ENCODE data around the gene MEF2C. TPM values are rescaled to one million over a fixed set of nuclear protein-coding genes. Genes with fewer than 3 reads are reported as not detected.

The MEF2C gene
- total RNA-seq, 1 donor from 2014 or later: 0.26 TPM

GRCh38 chr5:88694023-88694679 is 188.8 kb downstream of the MEF2C start:
- Mint-ChIP-seq H3K9me3 (no peaks in the 10 kb centered on the region), H3K4me3 (no peak overlapping the region), H3K36me3 (peaks cover 1% of the 10 kb centered on the region), H3K27me3 (ENCODE audit: insufficient read depth, low read depth) (peaks cover 76% of the 10 kb centered on the region), H3K4me1 (peaks cover 30% of the 10 kb centered on the region), H3K27ac (no peak overlapping the region)
- H3K27ac ChIP-seq: no peak overlapping the region
- H3K9me3 ChIP-seq (ENCODE audit: low read depth): no peaks in the 10 kb centered on the region
- H3K9ac ChIP-seq: no peak overlapping the region
- H3K4me3 ChIP-seq: no peak overlapping the region
- no peaks in the 10 kb centered on the region for H3K36me3 ChIP-seq
- H3K4me1 ChIP-seq: peaks cover 22% of the 10 kb centered on the region
- peaks cover 60% of the 10 kb centered on the region for H4K20me1 ChIP-seq (ENCODE audit: low read depth)
- H3F3A ChIP-seq (ENCODE audit: low read depth): peaks cover 13% of the 10 kb centered on the region
- no peaks in the 10 kb centered on the region for H3K79me2 ChIP-seq (ENCODE audit: low read depth)
- no peak for DNase-seq (ENCODE audit: low spot score)
- H2AFZ ChIP-seq (replicated peaks): no peak overlapping the region
- peaks cover 100% of the 10 kb centered on the region for H3K27me3 ChIP-seq
- H3K4me2 ChIP-seq: no peak overlapping the region
- TF ChIP-seq EZH2 (IDR thresholded peaks at IDR 0.05) (peak; percentile 73), EZH2phosphoT487 (IDR thresholded peaks at IDR 0.05) (peak; percentile 43)
- TF ChIP-seq, protein P1, sequence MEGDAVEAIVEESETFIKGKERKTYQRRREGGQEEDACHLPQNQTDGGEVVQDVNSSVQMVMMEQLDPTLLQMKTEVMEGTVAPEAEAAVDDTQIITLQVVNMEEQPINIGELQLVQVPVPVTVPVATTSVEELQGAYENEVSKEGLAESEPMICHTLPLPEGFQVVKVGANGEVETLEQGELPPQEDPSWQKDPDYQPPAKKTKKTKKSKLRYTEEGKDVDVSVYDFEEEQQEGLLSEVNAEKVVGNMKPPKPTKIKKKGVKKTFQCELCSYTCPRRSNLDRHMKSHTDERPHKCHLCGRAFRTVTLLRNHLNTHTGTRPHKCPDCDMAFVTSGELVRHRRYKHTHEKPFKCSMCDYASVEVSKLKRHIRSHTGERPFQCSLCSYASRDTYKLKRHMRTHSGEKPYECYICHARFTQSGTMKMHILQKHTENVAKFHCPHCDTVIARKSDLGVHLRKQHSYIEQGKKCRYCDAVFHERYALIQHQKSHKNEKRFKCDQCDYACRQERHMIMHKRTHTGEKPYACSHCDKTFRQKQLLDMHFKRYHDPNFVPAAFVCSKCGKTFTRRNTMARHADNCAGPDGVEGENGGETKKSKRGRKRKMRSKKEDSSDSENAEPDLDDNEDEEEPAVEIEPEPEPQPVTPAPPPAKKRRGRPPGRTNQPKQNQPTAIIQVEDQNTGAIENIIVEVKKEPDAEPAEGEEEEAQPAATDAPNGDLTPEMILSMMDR (IDR thresholded peaks at IDR 0.05): no peak

- no peak overlapping the region for H3K4me3 Mint-ChIP-seq
- Histone ChIP-seq H3K4me1 (peaks cover 22% of the 10 kb centered on the region), H3K79me2 (ENCODE audit: low read depth) (no peaks in the 10 kb centered on the region), H3K4me2 (no peak overlapping the region), H3K9ac (no peak overlapping the region), H4K20me1 (ENCODE audit: low read depth) (peaks cover 68% of the 10 kb centered on the region), H3K4me3 (no peak overlapping the region), H3K27ac (no peak overlapping the region), H3F3A (ENCODE audit: low read depth) (peaks cover 13% of the 10 kb centered on the region), H2AFZ (replicated peaks) (no peak overlapping the region), H3K9me3 (ENCODE audit: low read depth) (no peaks in the 10 kb centered on the region), H3K27me3 (peaks cover 100% of the 10 kb centered on the region), H3K36me3 (no peaks in the 10 kb centered on the region)
- H3K27ac Mint-ChIP-seq: no peak overlapping the region
- no peak for DNase-seq (ENCODE audit: low spot score)
- peaks cover 1% of the 10 kb centered on the region for H3K36me3 Mint-ChIP-seq
- peaks cover 84% of the 10 kb centered on the region for H3K27me3 Mint-ChIP-seq (ENCODE audit: insufficient read depth, low read depth)
- peak; percentile 10 for TF ChIP-seq EZH2phosphoT487 (IDR thresholded peaks at IDR 0.05)
- no peak for TF ChIP-seq EZH2 (IDR thresholded peaks at IDR 0.05)
- TF ChIP-seq, protein P1 (IDR thresholded peaks at IDR 0.05): peak; percentile 36
- no peaks in the 10 kb centered on the region for H3K9me3 Mint-ChIP-seq
- peaks cover 32% of the 10 kb centered on the region for H3K4me1 Mint-ChIP-seq
Measured at GRCh38 chr5:88693071-88693932, 189.7 kb downstream of the MEF2C start.

DNA sequence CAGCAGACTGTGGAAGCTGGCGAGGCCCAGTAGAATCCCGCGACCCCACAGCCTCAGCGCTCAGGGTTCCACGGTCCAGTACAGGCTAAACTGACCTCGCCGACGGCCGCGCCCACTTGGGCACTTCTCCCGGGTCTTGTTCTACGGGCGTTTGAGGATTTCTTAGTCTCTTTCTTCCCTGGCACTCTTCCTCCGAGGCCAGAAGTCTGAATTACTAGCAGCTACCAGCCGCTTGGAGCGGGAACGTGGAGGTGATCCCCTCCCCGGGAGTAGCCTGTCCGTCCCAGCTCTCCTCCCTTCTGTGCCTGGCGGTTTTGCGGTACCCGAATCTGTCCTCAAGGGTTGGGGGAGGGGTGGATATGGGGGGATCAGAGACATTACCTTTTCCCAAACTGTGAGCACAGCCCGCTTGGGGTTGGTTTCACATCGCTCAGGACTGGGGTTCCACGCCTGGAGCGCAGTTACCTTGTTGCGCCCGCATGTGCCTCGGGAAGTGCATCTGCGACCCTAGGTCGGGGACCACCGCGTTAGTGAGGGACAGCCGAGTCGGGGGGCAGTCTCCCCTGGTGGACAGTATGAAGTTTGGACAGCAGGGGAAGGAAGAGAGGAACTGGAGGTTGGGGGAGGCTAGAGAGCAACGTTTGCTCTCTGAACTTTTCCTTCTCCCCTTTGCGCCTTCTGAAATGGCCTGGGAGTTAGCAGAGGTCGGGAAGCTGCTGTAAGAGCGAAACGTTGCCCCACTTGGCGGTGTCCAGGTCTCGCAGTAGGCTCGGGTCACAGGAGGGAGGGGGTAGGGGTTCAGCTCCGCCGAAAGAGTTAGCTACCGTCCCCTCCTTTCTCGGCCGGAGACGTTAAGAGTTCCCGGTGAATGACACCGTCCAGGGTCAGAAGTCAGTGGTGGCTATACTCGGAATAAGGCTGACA is 190.8 kb downstream of the MEF2C start:
- Mint-ChIP-seq H3K27me3 (ENCODE audit: insufficient read depth, low read depth) (peaks cover 95% of the 10 kb centered on the region), H3K27ac (no peak overlapping the region), H3K4me3 (peak overlapping the region; percentile 64), H3K9me3 (no peaks in the 10 kb centered on the region), H3K4me1 (peaks cover 32% of the 10 kb centered on the region), H3K36me3 (peaks cover 1% of the 10 kb centered on the region)
- DNase-seq (ENCODE audit: low spot score): peak; percentile 57
- H3K4me1 ChIP-seq: peaks cover 22% of the 10 kb centered on the region
- H3K9ac ChIP-seq: no peak overlapping the region
- peaks cover 100% of the 10 kb centered on the region for H3K27me3 ChIP-seq
- peak overlapping the region; percentile 66 for H3K4me2 ChIP-seq
- H3K4me3 ChIP-seq: peak overlapping the region; percentile 4
- no peaks in the 10 kb centered on the region for H3K79me2 ChIP-seq (ENCODE audit: low read depth)
- no peaks in the 10 kb centered on the region for H3K9me3 ChIP-seq (ENCODE audit: low read depth)
- H2AFZ ChIP-seq (replicated peaks): no peak overlapping the region
- H3F3A ChIP-seq (ENCODE audit: low read depth): peaks cover 19% of the 10 kb centered on the region
- peaks cover 79% of the 10 kb centered on the region for H4K20me1 ChIP-seq (ENCODE audit: low read depth)
- no peaks in the 10 kb centered on the region for H3K36me3 ChIP-seq
- no peak overlapping the region for H3K27ac ChIP-seq
- TF ChIP-seq, protein P1 (IDR thresholded peaks at IDR 0.05): peak; percentile 27
- peak; percentile 95 for TF ChIP-seq EZH2phosphoT487 (IDR thresholded peaks at IDR 0.05)
- peak; percentile 94 for TF ChIP-seq EZH2 (IDR thresholded peaks at IDR 0.05)
